Stomach (tissue), 9 donors: ENCODE results near the gene CST7. TPM values are rescaled to one million over a fixed set of nuclear protein-coding genes. Genes with fewer than 3 reads are reported as not detected.

Source experiments
- DNase-seq, 2 donors: peaks; one replicate each; pipeline versions ENCODE4 v3.0.0 to v3.0.0-alpha.2; 2013 to 2019
- H3K27ac ChIP-seq, 5 donors: fragments of 200-600 bp in 4 of 5; sonication (generic) in 4 of 5; one replicate each; pipeline ENCODE4 v1.5.1; 2013 to 2019; ENCODE audit warnings: mild to moderate bottlenecking in 1 of 5, moderate library complexity in 1 of 5
- H3K27me3 ChIP-seq, 3 donors: fragments of 200-600 bp; sonication (generic); one replicate each; pipeline ENCODE4 v1.5.1; 2017 to 2019; ENCODE audit warnings: mixed run types in 1 of 3
- H3K36me3 ChIP-seq, 4 donors: fragments of 200-600 bp; sonication (generic); 1 replicate in 3 of 4; 2 replicates in 1 of 4; pipeline ENCODE4 v1.5.1; 2016 to 2019
- H3K4me1 ChIP-seq, 4 donors: fragments of 200-600 bp; sonication (generic); one replicate each; pipeline ENCODE4 v1.5.1; 2016 to 2019
- H3K4me3 ChIP-seq, 4 donors: fragments of 200-600 bp; sonication (generic) in 3 of 4; one replicate each; pipeline ENCODE4 v1.5.1; 2016 to 2019; ENCODE audit warnings: mild to moderate bottlenecking in 1 of 4
- H3K9me3 ChIP-seq, 4 donors: fragments of 200-600 bp; sonication (generic); one replicate each; pipeline ENCODE4 v1.5.1; 2016 to 2019
- CTCF ChIP-seq, 7 experiments: fragments of 450-650 bp in 4 of 7; fragments of 200-600 bp in 3 of 7; sonication (generic) in 3 of 7; IDR thresholded peaks; one replicate each; pipeline ENCODE4 v1.5.1; 2016 to 2019; ENCODE audit warnings: antibody characterized with exemption in 7 of 7, control low read depth in 2 of 7, mild to moderate bottlenecking in 1 of 7
- EP300 ChIP-seq: sonication (generic); formaldehyde crosslinking; IDR thresholded peaks from one replicate; pipeline ENCODE4 v1.6.1; 2017; ENCODE audit warnings: antibody characterized with exemption
- POLR2A ChIP-seq, 4 donors: fragments of 450-650 bp; IDR thresholded peaks; one replicate each; pipeline ENCODE4 v1.6.1; 2016; ENCODE audit warnings: antibody characterized with exemption in 4 of 4, control low read depth in 2 of 4, mild to moderate bottlenecking in 1 of 4, moderate library complexity in 1 of 4
- POLR2AphosphoS5 ChIP-seq, 3 donors: sonication (generic); formaldehyde crosslinking; IDR thresholded peaks; one replicate each; pipeline ENCODE4 v1.6.1; 2016; ENCODE audit warnings: antibody characterized with exemption in 3 of 3
- WGBS, 5 donors: extraction: QIAGEN DNeasy Blood & Tissue Kit in 3 of 5; methylation state at CpG; one replicate each; pipeline versions ENCODE4 v1.1.5 to v1.1.7; 2013 to 2018; 5-methylcytosine and 5-hydroxymethylcytosine counted together
- intact Hi-C: fragments of 100-400 bp; cut with DNase I; formaldehyde crosslinking; loops from one replicate; pipeline ENCODE4 v1.15.1; 2023; ENCODE audit warnings: low total_unique reads
- polyA plus RNA-seq, 3 donors: library from polyadenylated mRNA; stranded (reverse); fragments of 200-250 nt; gene quantifications; one replicate each; pipeline ENCODE4 v1.2.3, GENCODE V29; 2013
- total RNA-seq, 5 donors: library from RNA; depleted of rRNA; stranded (reverse); fragments of >200 nt; gene quantifications; one replicate each; pipeline versions ENCODE4 v1.1.0 to v1.2.3, GENCODE V29; 2014 to 2016
- donor health status: healthy with polysubstance abuse.
- donor health status: Bipolar disorder and iron deficiency.
- donor health status: healthy.

The CST7 gene
- total and polyA plus RNA-seq, 8 donors: 0.87 to 8.3 (median 2.5) TPM; not detected in 1

GRCh38 chr20:24954566-24954965, 5.5 kb downstream of the CST7 start:
- DNase-seq: no peak
- Histone ChIP-seq H3K4me3 (no peak overlapping the region), H3K9me3 (no peaks in the 10 kb centered on the region), H3K27me3 (peaks cover 0 to 8% (median 0%) of the 10 kb centered on the region in 3 donors), H3K4me1 (peaks cover 0 to 11% (median 0%) of the 10 kb centered on the region in 4 donors), H3K36me3 (peaks cover 14 to 45% (median 40%) of the 10 kb centered on the region in 4 donors), H3K27ac (peak overlapping the region in 1 of 5 donors; percentile 42)
- WGBS, 5 donors: 72 to 82% (median 79%) methylated on average over 2 of the region's 2 CpGs
- intact Hi-C loops: no loop called here
- TF ChIP-seq EP300: no peak
- TF ChIP-seq CTCF (IDR thresholded peaks at IDR 0.05): no peak
- TF ChIP-seq POLR2AphosphoS5 (IDR thresholded peaks at IDR 0.05): no peak
- TF ChIP-seq POLR2A (IDR thresholded peaks at IDR 0.05): no peak

DNA sequence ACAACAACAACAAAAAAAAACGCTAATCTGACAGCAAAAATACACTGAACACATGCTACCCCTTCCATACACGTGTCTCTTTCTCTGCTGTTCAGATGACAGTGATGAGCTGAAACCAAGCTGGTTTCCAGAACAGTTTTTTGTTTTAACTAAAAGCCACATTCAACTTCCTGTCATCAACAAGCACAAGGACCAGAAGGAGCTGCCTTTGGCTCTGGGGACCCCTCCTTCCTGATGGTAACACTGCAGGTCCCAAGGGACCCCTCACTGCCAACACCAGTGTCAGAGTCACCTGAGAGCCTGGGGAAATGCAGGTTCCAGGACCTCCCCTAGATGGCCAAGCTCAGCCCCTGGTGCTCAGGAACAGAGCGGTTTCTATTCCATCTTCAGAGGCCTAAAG, 6.0 kb downstream of the CST7 start:
- Histone ChIP-seq H3K27me3 (peaks cover 0 to 7% (median 0%) of the 10 kb centered on the region in 3 donors), H3K36me3 (peaks cover 14 to 50% (median 45%) of the 10 kb centered on the region in 4 donors), H3K9me3 (no peaks in the 10 kb centered on the region), H3K27ac (no peak overlapping the region), H3K4me1 (peaks cover 0 to 11% (median 0%) of the 10 kb centered on the region in 4 donors), H3K4me3 (no peak overlapping the region)
- no peak for TF ChIP-seq POLR2A (IDR thresholded peaks at IDR 0.05)
- no peak for TF ChIP-seq POLR2AphosphoS5 (IDR thresholded peaks at IDR 0.05)
- intact Hi-C loops: no loop called here
- peak in 1 of 2 donors; percentile 20 for DNase-seq
- WGBS, 5 donors: 50 to 75% (median 71%) methylated on average over 3 of the region's 3 CpGs

DNA sequence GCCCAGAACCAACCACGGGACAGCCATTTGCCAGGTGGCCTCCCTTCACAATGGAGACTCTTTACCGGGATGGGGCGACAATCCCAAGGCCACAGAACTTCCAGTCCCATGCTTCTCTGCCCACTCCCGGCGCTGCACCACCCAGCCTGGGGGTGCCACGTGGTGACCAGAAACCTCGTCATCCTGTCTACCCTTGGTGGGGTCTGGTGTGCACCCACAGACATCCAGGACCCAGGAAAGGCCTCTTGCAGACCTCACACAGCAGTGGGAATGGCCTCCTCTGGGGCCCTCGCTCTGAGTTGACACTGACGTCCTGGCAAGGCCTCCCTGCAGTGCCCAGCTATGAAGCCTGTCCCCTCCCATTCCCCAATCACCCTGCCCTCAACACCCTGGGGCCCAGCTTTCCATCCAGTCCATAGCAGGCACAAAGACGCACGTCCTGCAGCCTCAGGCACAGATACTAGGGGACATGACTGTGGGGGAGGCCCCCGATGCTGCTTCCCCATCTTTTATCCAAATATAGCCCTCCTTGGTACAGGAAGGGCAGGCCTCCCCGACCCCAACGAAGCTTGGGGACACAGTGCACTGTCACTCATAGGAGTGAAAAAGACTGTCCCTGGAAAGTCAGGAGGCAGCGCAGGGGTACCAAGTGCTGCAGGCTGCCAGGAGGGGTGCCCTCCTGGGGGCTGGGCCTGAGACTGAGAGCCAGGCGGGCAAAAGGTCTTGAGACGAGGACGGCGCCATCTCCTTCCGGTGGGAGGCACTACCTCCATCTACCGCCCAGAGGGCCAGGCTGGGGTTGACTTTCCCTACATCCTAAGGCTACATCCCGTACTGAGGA, 7.2 kb downstream of the CST7 start:
- no peak overlapping the region for H3K4me3 ChIP-seq
- peaks cover 14 to 62% (median 56%) of the 10 kb centered on the region in 4 donors for H3K36me3 ChIP-seq
- peaks cover 0 to 11% (median 0%) of the 10 kb centered on the region in 4 donors for H3K4me1 ChIP-seq
- H3K9me3 ChIP-seq: no peaks in the 10 kb centered on the region
- intact Hi-C loops: no loop called here
- H3K27me3 ChIP-seq: peaks cover 0 to 2% (median 0%) of the 10 kb centered on the region in 3 donors
- TF ChIP-seq POLR2A (IDR thresholded peaks at IDR 0.05): no peak
- TF ChIP-seq EP300: no peak
- no peak for TF ChIP-seq CTCF (IDR thresholded peaks at IDR 0.05)
- TF ChIP-seq POLR2AphosphoS5 (IDR thresholded peaks at IDR 0.05): no peak
- H3K27ac ChIP-seq: no peak overlapping the region
- 91 to 94% (median 93%) methylated on average over 18 to 22 of the region's 22 CpGs for WGBS, 5 donors
- DNase-seq: peak in 1 of 2 donors; percentile 24

GRCh38 chr20:24957326-24958016, 8.4 kb downstream of the CST7 start:
- Histone ChIP-seq H3K27ac (no peak overlapping the region), H3K9me3 (no peaks in the 10 kb centered on the region), H3K4me3 (no peak overlapping the region), H3K36me3 (peaks cover 14 to 74% (median 69%) of the 10 kb centered on the region in 4 donors), H3K27me3 (no peaks in the 10 kb centered on the region), H3K4me1 (peaks cover 0 to 11% (median 0%) of the 10 kb centered on the region in 4 donors)
- TF ChIP-seq POLR2AphosphoS5 (IDR thresholded peaks at IDR 0.05) (no peak), EP300 (no peak), CTCF (IDR thresholded peaks at IDR 0.05) (no peak), POLR2A (IDR thresholded peaks at IDR 0.05) (no peak)
- peak in 1 of 2 donors; percentile 20 for DNase-seq
- 90 to 96% (median 94%) methylated on average over 14 to 18 of the region's 18 CpGs for WGBS, 5 donors
- intact Hi-C loops: no loop called here
